CMK (cell line): ENCODE results near the gene GRAP2.
"Not testable (repeated sequence)": the region's sequence is repeated elsewhere in the genome, so short reads cannot be mapped to it uniquely, and the experiment has no call there.

Experiments
- DNase-seq: peaks from one replicate; pipeline ENCODE4 v3.0.0-alpha.2; 2010; ENCODE audit warnings: low read depth

GRAP2 gene

GRCh38 chr22:39946126-39946502 is 45.2 kb downstream of the GRAP2 start:
- DNase-seq, result no peak

- DNase-seq, result peak; percentile 93
Observed at GRCh38 chr22:39946503-39947219, 45.8 kb downstream of the GRAP2 start.

- DNase-seq, result no peak
Observed at GRCh38 chr22:39947220-39948216, 46.6 kb downstream of the GRAP2 start.

- no peak for DNase-seq
Observed at GRCh38 chr22:39949964-39950737, 49.3 kb downstream of the GRAP2 start.

- DNase-seq, result not testable (repeated sequence)
Observed at GRCh38 chr22:39951603-39952293, 50.9 kb downstream of the GRAP2 start.

GRCh38 chr22:39952347-39952746 is 51.5 kb downstream of the GRAP2 start:
- DNase-seq, result no peak

GRCh38 chr22:39953101-39953500 is 52.2 kb downstream of the GRAP2 start:
- no peak for DNase-seq

- no peak for DNase-seq
Observed at GRCh38 chr22:39954584-39955055, 53.7 kb downstream of the GRAP2 start.

GRCh38 chr22:39955675-39956074 is 54.8 kb downstream of the GRAP2 start:
- DNase-seq, result no peak

- DNase-seq, result no peak
Observed at GRCh38 chr22:39956932-39957664, 56.2 kb downstream of the GRAP2 start.

- no peak for DNase-seq
Observed at GRCh38 chr22:39958009-39958711, 57.3 kb downstream of the GRAP2 start.

GRCh38 chr22:39958949-39959639 is 58.2 kb downstream of the GRAP2 start:
- no peak for DNase-seq

- DNase-seq, result no peak
Observed at GRCh38 chr22:39959640-39960447, 59.0 kb downstream of the GRAP2 start, which contains the start of gene TMA7B. TMA7B (plus strand) TSS chr22:39960397; CDS start chr22:39964375, 3,978 bp downstream.

- peak; percentile 86 for DNase-seq
Observed at GRCh38 chr22:39960791-39961746, 60.2 kb downstream of the GRAP2 start.

- DNase-seq, result no peak
Observed at GRCh38 chr22:39962071-39962470, 61.2 kb downstream of the GRAP2 start.

- no peak for DNase-seq
Observed at GRCh38 chr22:39965748-39966147, 64.9 kb downstream of the GRAP2 start.

GRCh38 chr22:39966470-39966869 is 65.6 kb downstream of the GRAP2 start:
- no peak for DNase-seq
